HG03103 (cell line): ENCODE results near the gene DEPDC1B.
"Not testable (repeated sequence)": the region's sequence is repeated elsewhere in the genome, so short reads cannot be mapped to it uniquely, and the experiment has no call there.

Experiments used
- ATAC-seq: cut with Tn5 transposase; IDR thresholded peaks from one replicate; pipeline ENCODE4 v1.9.1; 2021; ENCODE audit warnings: low read depth; ENCODE audit not compliant: unreplicated experiment

Gene DEPDC1B

GRCh38 chr5:60699288-60699608 is 718 bp downstream of the DEPDC1B start:
- no peak for ATAC-seq

- ATAC-seq, result no peak
These were observed 1.6 kb downstream of the DEPDC1B start for GRCh38 chr5:60698336-60698735.

GRCh38 chr5:60690326-60690725 is 9.6 kb downstream of the DEPDC1B start:
- ATAC-seq, result no peak

GRCh38 chr5:60688980-60689379 is 11.0 kb downstream of the DEPDC1B start:
- no peak for ATAC-seq

DNA sequence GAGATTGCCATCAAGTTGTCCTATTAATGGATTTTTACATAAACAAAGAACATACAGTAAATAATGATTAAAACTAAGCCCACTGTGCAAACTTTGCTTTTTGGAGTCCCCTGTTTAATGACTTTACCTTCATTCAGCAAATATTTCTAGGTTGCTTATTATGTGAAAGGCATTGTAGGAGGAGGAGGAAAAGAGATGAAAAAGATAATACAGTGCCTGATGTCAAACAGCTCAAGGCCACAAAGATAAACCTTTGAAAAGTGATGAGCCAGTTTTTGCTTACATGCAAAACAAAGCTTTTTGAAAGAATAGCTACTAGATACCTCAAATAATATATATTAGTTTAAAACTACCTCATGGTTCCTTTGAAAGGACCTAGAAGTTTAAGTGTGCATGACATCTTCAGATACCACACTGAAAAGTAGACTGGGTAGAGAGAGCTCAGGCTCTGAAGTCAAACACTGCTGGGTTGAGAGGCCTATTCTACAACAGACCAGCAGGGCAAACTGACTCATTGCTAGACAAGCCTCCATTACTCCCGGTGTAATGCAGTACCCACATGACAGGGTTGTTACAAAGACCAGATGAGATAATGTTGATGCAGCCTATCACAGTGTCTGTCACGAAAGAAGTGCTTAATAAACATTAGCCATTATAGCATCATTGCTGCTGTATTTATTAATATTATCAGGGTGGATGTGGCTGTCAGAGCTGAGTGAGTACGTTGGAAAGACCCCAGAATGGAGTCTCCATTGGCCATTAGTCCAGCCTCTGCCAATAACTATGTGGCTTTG is 11.8 kb downstream of the DEPDC1B start:
- ATAC-seq, result peak; percentile 88

DNA sequence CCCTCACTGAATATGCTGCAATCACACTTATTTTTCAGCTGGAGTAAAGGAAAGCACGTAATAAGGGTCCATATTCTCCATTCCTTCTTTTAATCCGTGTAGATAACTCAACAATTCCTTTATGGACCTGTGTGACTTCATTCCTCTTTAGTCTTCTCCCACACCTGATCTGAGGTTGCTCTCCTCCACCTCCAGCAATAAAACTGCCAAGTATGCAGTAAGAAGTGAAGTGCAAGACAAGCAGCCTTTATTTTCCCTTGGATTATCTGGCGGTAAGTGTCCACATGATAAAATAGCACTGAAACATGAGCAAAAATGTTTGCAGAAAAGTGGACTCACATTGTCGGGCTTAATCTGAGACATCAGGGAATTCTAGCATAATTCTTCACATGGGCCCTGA is 13.8 kb downstream of the DEPDC1B start:
- ATAC-seq, result no peak

GRCh38 chr5:60685700-60686099 is 14.3 kb downstream of the DEPDC1B start:
- ATAC-seq, result no peak

DNA sequence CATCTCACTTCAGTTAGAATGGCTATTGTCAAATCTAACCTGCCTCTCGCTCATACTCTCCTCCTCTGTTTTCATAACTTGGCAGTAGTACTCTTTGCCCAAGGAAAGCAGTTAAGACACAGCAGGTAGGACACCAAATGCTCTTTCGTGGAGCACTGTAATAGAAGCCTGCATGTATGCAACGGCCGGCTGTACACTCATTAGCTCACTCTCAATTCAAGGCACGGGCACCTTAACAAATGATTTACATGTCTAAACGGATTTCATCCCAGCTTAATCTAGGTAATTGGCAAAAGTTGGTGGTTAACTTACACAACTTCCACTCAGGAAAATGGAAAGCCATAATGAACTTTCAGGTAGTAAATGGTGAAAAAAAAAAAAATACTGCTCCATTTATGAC is 14.9 kb downstream of the DEPDC1B start:
- ATAC-seq, result no peak

GRCh38 chr5:60682007-60682406 is 18.0 kb downstream of the DEPDC1B start:
- ATAC-seq, result not testable (repeated sequence)

DNA sequence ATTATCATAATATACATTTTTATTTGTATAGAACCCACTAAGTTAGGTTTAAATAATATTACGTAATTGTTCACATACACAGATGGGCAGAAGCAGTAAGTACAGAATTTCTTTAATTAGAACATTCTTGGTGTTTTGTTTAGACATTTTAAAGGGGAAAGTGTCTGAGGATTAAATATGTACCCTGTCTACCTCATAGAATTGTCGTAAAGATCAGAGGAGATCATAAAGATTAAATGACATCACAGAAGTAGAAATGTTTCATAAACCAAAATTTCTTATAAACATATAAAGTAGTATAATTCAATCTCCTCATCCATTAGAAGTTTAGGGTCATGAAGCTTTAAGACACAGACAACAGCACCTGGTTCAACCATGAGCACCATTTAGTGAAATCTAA is 20.1 kb downstream of the DEPDC1B start:
- no peak for ATAC-seq

GRCh38 chr5:60677850-60678664 is 21.9 kb downstream of the DEPDC1B start:
- peak; percentile 66 for ATAC-seq

DNA sequence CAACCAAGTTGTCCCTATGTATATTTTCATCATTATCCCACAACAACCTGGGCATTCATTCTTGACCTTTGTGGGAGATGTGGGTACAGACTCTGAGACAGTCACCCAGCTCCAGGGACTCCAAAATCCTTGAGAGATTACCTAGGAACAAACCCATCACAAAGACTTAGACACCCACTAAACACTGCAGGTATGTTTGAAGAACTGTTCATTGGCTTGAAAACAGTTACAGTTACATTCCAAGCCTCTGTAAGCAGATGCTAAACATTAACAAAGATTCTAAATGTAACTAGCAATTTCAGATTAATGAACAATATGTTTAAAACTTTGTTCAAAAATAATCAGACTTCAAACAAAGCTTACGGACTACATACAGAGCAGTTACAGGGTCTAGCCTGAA is 24.7 kb downstream of the DEPDC1B start:
- no peak for ATAC-seq

DNA sequence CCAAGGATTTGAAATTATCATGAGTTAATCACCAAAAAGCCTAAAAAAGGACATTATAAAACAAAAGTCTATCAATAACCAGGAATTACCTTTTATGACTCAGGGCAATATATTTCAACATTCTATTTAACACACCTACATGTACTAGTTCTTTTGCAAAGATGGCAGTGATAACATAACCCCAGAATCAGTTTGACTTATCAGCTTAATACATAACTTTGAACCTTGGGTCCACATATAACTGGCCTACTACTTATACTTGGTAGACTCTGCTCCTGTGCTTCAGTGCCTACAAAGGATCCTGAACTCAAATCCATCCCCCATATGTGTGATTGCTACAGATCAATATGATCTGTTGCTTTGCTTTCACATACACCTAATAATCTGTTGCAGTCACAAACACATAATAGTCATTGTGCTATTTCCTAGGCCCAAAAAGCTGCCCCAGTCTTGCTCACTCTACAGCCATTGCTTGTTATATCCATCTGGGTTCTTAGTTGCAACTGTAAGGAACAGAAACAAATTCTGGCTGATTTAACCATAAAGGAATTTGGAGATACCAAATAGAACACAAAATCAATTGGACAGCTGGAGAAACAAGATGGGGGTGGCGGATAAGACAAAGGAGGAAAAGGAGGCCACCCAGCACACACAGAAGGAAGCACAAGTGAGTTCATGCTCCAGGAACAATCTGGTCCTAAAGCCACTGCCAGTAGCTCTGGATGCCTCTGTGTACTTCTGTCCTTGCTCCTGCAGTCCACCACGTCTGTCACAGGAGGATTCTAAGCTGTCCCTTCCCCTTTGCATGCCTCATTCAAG is 25.5 kb downstream of the DEPDC1B start:
- no peak for ATAC-seq

DNA sequence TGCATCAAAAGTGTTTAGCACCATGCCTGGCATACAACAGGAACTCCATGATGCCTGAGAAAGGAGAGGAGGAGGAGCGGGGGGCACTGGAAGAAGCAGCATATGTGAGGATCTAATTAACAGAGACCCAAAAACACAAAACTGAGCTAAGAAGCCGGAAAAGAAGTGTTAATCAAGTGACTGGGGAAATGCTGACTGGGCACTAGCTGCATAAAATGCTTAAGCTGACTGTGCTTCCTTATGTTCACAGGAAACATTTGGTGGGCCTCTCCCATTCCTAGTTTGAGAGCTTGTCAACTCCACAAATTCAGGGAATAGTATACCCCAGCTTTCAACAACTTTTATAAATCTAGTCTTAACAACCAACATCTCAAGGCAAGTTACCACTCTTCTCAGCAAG is 26.6 kb downstream of the DEPDC1B start:
- no peak for ATAC-seq

GRCh38 chr5:60672693-60673264 is 27.2 kb downstream of the DEPDC1B start:
- ATAC-seq, result no peak

- no peak for ATAC-seq
These were observed 27.9 kb downstream of the DEPDC1B start for GRCh38 chr5:60671899-60672692.

- no peak for ATAC-seq
These were observed 29.2 kb downstream of the DEPDC1B start for GRCh38 chr5:60670749-60671148.

GRCh38 chr5:60668686-60669304 is 31.2 kb downstream of the DEPDC1B start:
- no peak for ATAC-seq

DNA sequence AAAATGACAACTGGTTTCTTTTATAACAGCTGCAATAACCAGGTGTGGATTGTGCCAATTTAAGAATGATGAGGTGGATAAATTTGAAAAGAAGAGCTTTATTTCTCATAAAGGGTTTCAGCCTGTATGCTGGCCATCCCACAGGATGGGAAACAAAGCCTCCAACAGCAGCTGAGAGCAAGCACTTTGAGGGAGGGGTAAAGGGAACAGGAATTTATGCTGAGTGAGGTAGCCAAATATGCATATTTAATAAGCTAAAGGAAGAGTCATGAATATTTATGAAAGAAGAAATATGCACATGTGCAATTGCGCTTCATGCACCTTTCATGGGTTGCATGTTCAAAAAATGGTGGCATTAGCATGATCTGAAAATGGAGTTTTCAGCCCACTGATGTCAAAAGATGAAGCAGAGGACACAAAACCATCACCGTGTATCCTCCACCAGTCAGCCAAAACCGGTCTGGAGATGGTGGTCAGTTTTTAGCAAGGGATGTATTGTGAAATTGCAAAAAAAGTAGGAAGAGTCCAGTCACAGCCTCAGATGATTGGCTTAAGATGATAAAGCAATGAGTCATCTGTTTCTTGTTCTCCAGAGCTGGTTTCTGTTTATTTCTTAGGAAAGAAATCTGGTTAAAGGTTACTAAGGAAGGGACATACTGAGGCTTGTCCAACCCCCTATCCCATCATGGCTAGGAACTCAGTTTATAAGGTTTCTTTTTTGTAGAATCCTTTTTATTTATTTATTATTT is 47.9 kb downstream of the DEPDC1B start:
- no peak for ATAC-seq
